IMR-90 (cell line): ENCODE data around the gene OPN1LW. TPM values are rescaled to one million over a fixed set of nuclear protein-coding genes. Genes with fewer than 3 reads are reported as not detected.

Source experiments
- ATAC-seq: fragments of 200-7000 bp; cut with Tn5 transposase; 2 replicates; pipeline ENCODE4 v1.9.1; 2020; ENCODE audit warnings: low read depth, mild to moderate bottlenecking, moderate library complexity
- BruUV-seq: library from RNA; stranded (reverse); fragments of 400-500 nt; replicated peaks from 2 replicates; lab custom pipeline; 2021; lab: Mats Ljungman, UMichigan
- CTCF ChIA-PET: fragments of 300-600 bp; formaldehyde crosslinking; extraction: SDS; loops from one replicate; lab custom pipeline; 2021; ENCODE audit warnings: antibody characterized with exemption; lab: Yijun Ruan, JAX
- POLR2A ChIA-PET: fragments of 300-600 bp; sonication (Branson Sonifier 250); formaldehyde crosslinking; loops from one replicate; lab custom pipeline; 2022; ENCODE audit warnings: antibody characterized with exemption; ENCODE audit not compliant: unreplicated experiment; lab: Charles Lee
- DNase-seq: peaks from one replicate; pipeline ENCODE4 v3.0.0; 2013
- H2AFZ ChIP-seq: replicated peaks from 2 replicates; pipeline ENCODE3; 2013; ENCODE audit warnings: low read length, mild to moderate bottlenecking; ENCODE audit not compliant: poor library complexity
- H2AK5ac ChIP-seq: 2 replicates; pipeline ENCODE4 v1.6.1; 2013; ENCODE audit warnings: low read depth, low read length, inconsistent platforms
- H2AK9ac ChIP-seq: replicated peaks from 2 replicates; pipeline ENCODE3; 2013; ENCODE audit warnings: mild to moderate bottlenecking, low read depth, low read length, moderate library complexity; ENCODE audit not compliant: poor library complexity
- H2BK120ac ChIP-seq: 2 replicates; pipeline ENCODE4 v1.6.1; 2013; ENCODE audit warnings: low read depth, low read length, inconsistent platforms
- H2BK15ac ChIP-seq: 3 replicates; pipeline ENCODE4 v1.6.1; 2013; ENCODE audit warnings: low read depth, low read length, inconsistent platforms
- H2BK20ac ChIP-seq: 2 replicates; pipeline ENCODE4 v1.6.1; 2013; ENCODE audit warnings: low read depth, mild to moderate bottlenecking, inconsistent platforms, low read length, moderate library complexity
- H2BK5ac ChIP-seq: 2 replicates; pipeline ENCODE4 v1.6.1; 2013; ENCODE audit warnings: mild to moderate bottlenecking, low read depth, low read length, inconsistent platforms; ENCODE audit not compliant: poor library complexity, severe bottlenecking
- H3K14ac ChIP-seq: replicated peaks from 2 replicates; pipeline ENCODE4 v1.6.1; 2013; ENCODE audit warnings: low read depth, low read length, inconsistent platforms
- H3K18ac ChIP-seq: 2 replicates; pipeline ENCODE4 v1.6.1; 2013; ENCODE audit warnings: low read depth, low read length, control low read depth
- H3K23ac ChIP-seq: 2 replicates; pipeline ENCODE4 v1.6.1; 2013; ENCODE audit warnings: low read depth, low read length, inconsistent platforms
- H3K27ac ChIP-seq: 2 replicates; pipeline ENCODE4 v1.5.1; 2013; ENCODE audit warnings: mild to moderate bottlenecking, control low read depth, low read length; ENCODE audit not compliant: insufficient read depth
- H3K27me3 ChIP-seq: 2 replicates; pipeline ENCODE4 v1.6.1; 2013; ENCODE audit warnings: low read length; ENCODE audit not compliant: control insufficient read depth, insufficient read depth
- H3K36me3 ChIP-seq: 2 replicates; pipeline ENCODE4 v1.6.1; 2013; ENCODE audit warnings: low read length, mixed read lengths; ENCODE audit not compliant: control insufficient read depth, insufficient read depth
- H3K4ac ChIP-seq: 2 replicates; pipeline ENCODE4 v1.6.1; 2013; ENCODE audit warnings: low read depth, low read length, inconsistent platforms
- H3K4me1 ChIP-seq: 2 replicates; pipeline ENCODE4 v1.6.1; 2013; ENCODE audit warnings: low read length, mixed read lengths; ENCODE audit not compliant: control insufficient read depth, insufficient read depth
- H3K4me2 ChIP-seq: 2 replicates; pipeline ENCODE4 v1.6.1; 2013; ENCODE audit warnings: low read depth, mild to moderate bottlenecking, control low read depth, low read length, moderate library complexity
- H3K4me3 ChIP-seq: 2 replicates; pipeline ENCODE4 v1.5.1; 2013; ENCODE audit warnings: low read depth, mild to moderate bottlenecking, control low read depth, low read length, moderate library complexity; ENCODE audit not compliant: insufficient read depth
- H3K56ac ChIP-seq: 2 replicates; pipeline ENCODE4 v1.6.1; 2013; ENCODE audit warnings: low read length, inconsistent platforms; ENCODE audit not compliant: insufficient read depth; ENCODE audit errors: extremely low read depth
- H3K79me1 ChIP-seq, 2 experiments: 2 replicates each; pipeline ENCODE4 v1.6.1; 2013; ENCODE audit warnings: low read length in 2 of 2, inconsistent platforms in 1 of 2, low read depth in 1 of 2
- H3K9ac ChIP-seq: 2 replicates; pipeline ENCODE4 v1.6.1; 2013; ENCODE audit warnings: low read depth, low read length, control low read depth
- H3K9me1 ChIP-seq: 2 replicates; pipeline ENCODE4 v1.6.1; 2013; ENCODE audit warnings: low read length, inconsistent platforms; ENCODE audit not compliant: insufficient read depth
- H3K9me3 ChIP-seq: 2 replicates; pipeline ENCODE4 v1.6.1; 2013; ENCODE audit warnings: low read length; ENCODE audit not compliant: control insufficient read depth, insufficient read depth
- H4K20me1 ChIP-seq: 2 replicates; pipeline ENCODE4 v1.6.1; 2013; ENCODE audit warnings: low read length, inconsistent platforms; ENCODE audit not compliant: insufficient read depth
- H4K5ac ChIP-seq: 2 replicates; pipeline ENCODE4 v1.6.1; 2013; ENCODE audit warnings: mild to moderate bottlenecking, low read depth, low read length, control low read depth
- H4K8ac ChIP-seq, 2 experiments: 2 replicates each; pipeline ENCODE4 v1.6.1; 2013; ENCODE audit warnings: low read depth in 2 of 2, low read length in 2 of 2, control low read depth in 1 of 2, inconsistent platforms in 1 of 2
- H4K91ac ChIP-seq: 2 replicates; pipeline ENCODE4 v1.6.1; 2013; ENCODE audit warnings: low read depth, low read length, inconsistent platforms; ENCODE audit not compliant: insufficient read depth
- BHLHE40 ChIP-seq: fragments of 150-350 bp; IDR thresholded peaks from 2 replicates; pipeline ENCODE4 v1.6.1; 2016; ENCODE audit warnings: mild to moderate bottlenecking, low read depth, low read length
- CEBPB ChIP-seq: IDR thresholded peaks from 2 replicates; pipeline ENCODE4 v1.6.1; 2012; ENCODE audit warnings: low read depth, low read length, improper control_type of control experiment
- CTCF ChIP-seq: conservative IDR thresholded peaks from 2 replicates; pipeline ENCODE4 v1.5.1; 2012; ENCODE audit warnings: mild to moderate bottlenecking, low read depth, low read length, improper control_type of control experiment
- ELK1 ChIP-seq: fragments of 150-350 bp; IDR thresholded peaks from 2 replicates; pipeline ENCODE4 v1.6.1; 2016; ENCODE audit warnings: low read depth, mild to moderate bottlenecking, low read length, moderate library complexity, borderline replicate concordance
- MAFK ChIP-seq: IDR thresholded peaks from 2 replicates; pipeline ENCODE4 v1.6.1; 2012; ENCODE audit warnings: low read depth, low read length, improper control_type of control experiment
- MAZ ChIP-seq: IDR thresholded peaks from 2 replicates; pipeline ENCODE4 v1.6.1; 2012; ENCODE audit warnings: low read depth, mild to moderate bottlenecking, low read length, improper control_type of control experiment, moderate library complexity, borderline replicate concordance
- NFE2L2 ChIP-seq: fragments of 150-350 bp; IDR thresholded peaks from 2 replicates; pipeline ENCODE4 v1.6.1; 2016; ENCODE audit warnings: low read depth, mild to moderate bottlenecking, low read length
- POLR2A ChIP-seq: IDR thresholded peaks from 2 replicates; pipeline ENCODE4 v1.6.1; 2012; ENCODE audit warnings: mild to moderate bottlenecking, low read depth, low read length
- RAD21 ChIP-seq: IDR thresholded peaks from 2 replicates; pipeline ENCODE4 v1.6.1; 2012; ENCODE audit warnings: low read length, improper control_type of control experiment
- RFX5 ChIP-seq: IDR thresholded peaks from 2 replicates; pipeline ENCODE4 v1.8.0; 2012; ENCODE audit warnings: low read depth, mild to moderate bottlenecking, low read length, moderate library complexity
- SMC3 ChIP-seq: fragments of 150-350 bp; IDR thresholded peaks from 2 replicates; pipeline ENCODE4 v1.6.1; 2016; ENCODE audit warnings: low read depth, mild to moderate bottlenecking, antibody characterized with exemption, low read length, moderate library complexity
- USF2 ChIP-seq: fragments of 150-350 bp; IDR thresholded peaks from 2 replicates; pipeline ENCODE4 v1.6.1; 2017; ENCODE audit warnings: mild to moderate bottlenecking, antibody characterized with exemption, low read length, low read depth
- WGBS, 2 experiments: methylation state at CpG; one replicate each; pipeline versions ENCODE4 v1.1.5 to v1.1.7; 2013; ENCODE audit warnings: missing lambda C conversion rate in 2 of 2; ENCODE audit not compliant: insufficient read length in 1 of 2; ENCODE audit errors: extremely low coverage in 2 of 2; 5-methylcytosine and 5-hydroxymethylcytosine counted together
- dilution Hi-C: fragments of 300-500 bp; cut with HindIII; formaldehyde crosslinking; loops from one replicate; pipeline ENCODE4 v1.14.3; 2018; ENCODE audit warnings: low sequenced_read_pairs; ENCODE audit not compliant: unreplicated experiment
- in situ Hi-C: fragments of 300-500 bp; cut with MboI; formaldehyde crosslinking; loops from 3 replicates; pipeline ENCODE4 v1.14.3; 2019; ENCODE audit warnings: low sequenced_read_pairs, inconsistent platforms, mixed read lengths
- intact Hi-C: fragments of 100-400 bp; cut with micrococcal nuclease; formaldehyde crosslinking; loops from 2 replicates; pipeline ENCODE4 v1.10.0; 2022
- polyA plus RNA-seq, 3 experiments: library from polyadenylated mRNA; depleted of rRNA; stranded (reverse); fragments of >200 nt; gene quantifications; 2 replicates each; pipeline ENCODE4 v1.2.3, GENCODE V29; 2012; ENCODE audit warnings: low replicate concordance in 1 of 3
- total RNA-seq: library from RNA; depleted of rRNA; stranded (reverse); fragments of >200 nt; gene quantifications from 2 replicates; pipeline ENCODE4 v1.2.3, GENCODE V29; 2012

Gene OPN1LW
- total and polyA plus RNA-seq, 2 of the 4 experiments (the other 2 are of a cell fraction) = not detected

GRCh38 chrX:154142386-154142785, 1.7 kb upstream of the OPN1LW start:
- H4K8ac ChIP-seq = no peak overlapping the region
- no TSS peak for BruUV-seq
- no peak overlapping the region for H3K4ac ChIP-seq
- no peak overlapping the region for H3K4me3 ChIP-seq
- no peak overlapping the region for H2AK5ac ChIP-seq
- no peak overlapping the region for H2BK120ac ChIP-seq
- no peaks in the 10 kb centered on the region for H3K9me1 ChIP-seq
- no peak overlapping the region for H2BK20ac ChIP-seq
- H4K91ac ChIP-seq = no peak overlapping the region
- WGBS, 2 experiments = 81% methylated on average over 5 of the region's 8 CpGs; no CpG with 5 or more reads in 1 of the 2 experiments
- no peak overlapping the region for H2AK9ac ChIP-seq
- H3K4me2 ChIP-seq = no peak overlapping the region
- no peak overlapping the region for H4K5ac ChIP-seq
- TF ChIP-seq RFX5 (no peak), SMC3 (no peak), RAD21 (no peak), ELK1 (no peak), CTCF (no peak), CEBPB (no peak), NFE2L2 (no peak), MAZ (no peak), USF2 (no peak), MAFK (no peak), POLR2A (no peak), BHLHE40 (no peak)
- H3K9me3 ChIP-seq = peaks cover 9% of the 10 kb centered on the region; the same call in 1 of the 2 replicates
- H3K27ac ChIP-seq = no peak overlapping the region
- ChIA-PET POLR2A (no interaction called here), CTCF (no interaction called here)
- no peak overlapping the region for H3K14ac ChIP-seq
- ATAC-seq = no peak
- intact Hi-C loops (no loop called here), in situ Hi-C loops (no loop called here), dilution Hi-C loops (no loop called here)
- H3K36me3 ChIP-seq = no peaks in the 10 kb centered on the region
- no peak overlapping the region for H3K23ac ChIP-seq
- H2BK15ac ChIP-seq = no peak overlapping the region
- no peak overlapping the region for H3K56ac ChIP-seq
- no peaks in the 10 kb centered on the region for H4K20me1 ChIP-seq
- no peak for DNase-seq
- H3K27me3 ChIP-seq = peaks cover 12% of the 10 kb centered on the region
- H2AFZ ChIP-seq = no peak overlapping the region
- H3K9ac ChIP-seq = no peak overlapping the region
- H2BK5ac ChIP-seq = no peak overlapping the region
- H3K79me1 ChIP-seq = no peaks in the 10 kb centered on the region
- no peak overlapping the region for H3K18ac ChIP-seq
- no peaks in the 10 kb centered on the region for H3K4me1 ChIP-seq
